GM21367 (cell line): Measurements from ENCODE around the gene C2orf80.
"Not testable (repeated sequence)": the region's sequence is repeated elsewhere in the genome, so short reads cannot be mapped to it uniquely, and the experiment has no call there.

ENCODE experiments used
- ATAC-seq: cut with Tn5 transposase; IDR thresholded peaks from one replicate; pipeline ENCODE4 v1.9.1; 2021; ENCODE audit not compliant: unreplicated experiment

The C2orf80 gene

GRCh38 chr2:208182835-208183234 lies 7.0 kb downstream of the C2orf80 start:
- no peak for ATAC-seq

- ATAC-seq, result no peak
These were observed 10.7 kb downstream of the C2orf80 start for GRCh38 chr2:208179028-208179609.

- no peak for ATAC-seq
These were observed 14.0 kb downstream of the C2orf80 start for GRCh38 chr2:208175840-208176153.

GRCh38 chr2:208175069-208175839 lies 14.6 kb downstream of the C2orf80 start:
- ATAC-seq, result peak; percentile 100

- ATAC-seq, result no peak
These were observed 15.7 kb downstream of the C2orf80 start for GRCh38 chr2:208174144-208174543.

- ATAC-seq, result no peak
These were observed 17.7 kb downstream of the C2orf80 start for GRCh38 chr2:208172125-208172524.

GRCh38 chr2:208164951-208165755 lies 24.7 kb downstream of the C2orf80 start:
- no peak for ATAC-seq

- no peak for ATAC-seq
These were observed 26.3 kb downstream of the C2orf80 start, which contains the start of gene CRYGA for GRCh38 chr2:208163489-208163888. Gene CRYGA (minus strand): TSS chr2:208163589. CDS start chr2:208163556, 33 bp downstream.

- ATAC-seq, result no peak
These were observed 33.4 kb downstream of the C2orf80 start for GRCh38 chr2:208156439-208156838.

- no peak for ATAC-seq
These were observed 36.7 kb downstream of the C2orf80 start for GRCh38 chr2:208153156-208153555.

- no peak for ATAC-seq
These were observed 38.9 kb downstream of the C2orf80 start for GRCh38 chr2:208150956-208151355.

GRCh38 chr2:208150094-208150493 lies 39.7 kb downstream of the C2orf80 start:
- ATAC-seq, result no peak

GRCh38 chr2:208148803-208149202 lies 41.0 kb downstream of the C2orf80 start:
- no peak for ATAC-seq

- no peak for ATAC-seq
These were observed 42.1 kb downstream of the C2orf80 start for GRCh38 chr2:208147759-208148158.

- no peak for ATAC-seq
These were observed 42.8 kb downstream of the C2orf80 start for GRCh38 chr2:208147008-208147407.

- no peak for ATAC-seq
These were observed 43.8 kb downstream of the C2orf80 start, which contains the start of gene CRYGB for GRCh38 chr2:208146006-208146405. Gene CRYGB (minus strand): TSS chr2:208146158. CDS start chr2:208146120, 38 bp downstream.

GRCh38 chr2:208142925-208143799 lies 46.7 kb downstream of the C2orf80 start:
- ATAC-seq, result no peak

- ATAC-seq, result no peak
These were observed 47.4 kb downstream of the C2orf80 start for GRCh38 chr2:208142240-208142924.

GRCh38 chr2:208139447-208139846 lies 50.4 kb downstream of the C2orf80 start:
- ATAC-seq, result no peak

- ATAC-seq, result not testable (repeated sequence)
These were observed 51.5 kb downstream of the C2orf80 start for GRCh38 chr2:208138334-208138733.
